ENCODE data around the gene BTBD3.

The BTBD3 gene

GRCh38 chr20:11965602-11966001 is 47.9 kb downstream of the BTBD3 start:
- Histone ChIP-seq H3K4me2 (ENCODE audit: low read length) (no peak overlapping the region), H4K8ac (ENCODE audit: low read depth, low read length) (no peak overlapping the region), H3K27ac (ENCODE audit: low read depth, low read length) (no peak overlapping the region), H3K14ac (ENCODE audit: low read length) (no peak overlapping the region), H3K23ac (ENCODE audit: low read length) (no peak overlapping the region), H3K4ac (ENCODE audit: low read depth, low read length) (no peak overlapping the region), H3K18ac (ENCODE audit: low read length) (no peak overlapping the region), H3K27me3 (ENCODE audit: insufficient read depth, low read length) (no peaks in the 10 kb centered on the region), H3K79me1 (ENCODE audit: low read length) (no peaks in the 10 kb centered on the region), H3K9ac (ENCODE audit: low read length) (no peak overlapping the region), H4K12ac (ENCODE audit: low read depth, low read length) (no peak overlapping the region), H3K79me2 (ENCODE audit: control insufficient read depth, insufficient read depth, low read length, poor library complexity) (no peaks in the 10 kb centered on the region), H2BK12ac (ENCODE audit: low read length) (no peak overlapping the region), H3K9me3 (ENCODE audit: insufficient read depth, low read depth, low read length) (no peaks in the 10 kb centered on the region), H2AFZ (ENCODE audit: insufficient read depth, low read length, poor library complexity) (no peak overlapping the region), H3K4me1 (ENCODE audit: control insufficient read depth in 1 of 2, insufficient read depth in 2 of 2, low read length in 2 of 2) (no peaks in the 10 kb centered on the region), H2BK120ac (ENCODE audit: insufficient read depth, low read length, poor library complexity) (no peak overlapping the region), H3K36me3 (ENCODE audit: control insufficient read depth in 1 of 2, insufficient read depth in 2 of 2, low read length in 2 of 2) (no peaks in the 10 kb centered on the region), H4K91ac (ENCODE audit: low read depth, low read length) (no peak overlapping the region), H2AK5ac (ENCODE audit: low read length) (no peak overlapping the region), H2BK5ac (ENCODE audit: low read depth, low read length, poor library complexity) (no peak overlapping the region), H3K4me3 (ENCODE audit: low read depth, low read length) (no peak overlapping the region)
- no peak for DNase-seq
- WGBS (ENCODE audit: extremely low coverage, insufficient coverage, insufficient read length) = no CpG with 5 or more reads among the region's 1 CpG

- Histone ChIP-seq H3K9ac (ENCODE audit: low read length) (no peak overlapping the region), H3K4me1 (ENCODE audit: control insufficient read depth in 1 of 2, insufficient read depth in 2 of 2, low read length in 2 of 2) (no peaks in the 10 kb centered on the region), H2BK5ac (ENCODE audit: low read depth, low read length, poor library complexity) (no peak overlapping the region), H4K91ac (ENCODE audit: low read depth, low read length) (no peak overlapping the region), H3K4ac (ENCODE audit: low read depth, low read length) (no peak overlapping the region), H2BK120ac (ENCODE audit: insufficient read depth, low read length, poor library complexity) (no peak overlapping the region), H2AK5ac (ENCODE audit: low read length) (no peak overlapping the region), H3K4me2 (ENCODE audit: low read length) (no peak overlapping the region), H3K14ac (ENCODE audit: low read length) (no peak overlapping the region), H4K12ac (ENCODE audit: low read depth, low read length) (no peak overlapping the region), H3K9me3 (ENCODE audit: insufficient read depth, low read depth, low read length) (no peaks in the 10 kb centered on the region), H3K23ac (ENCODE audit: low read length) (no peak overlapping the region), H3K27me3 (ENCODE audit: insufficient read depth, low read length) (no peaks in the 10 kb centered on the region), H3K4me3 (ENCODE audit: low read depth, low read length) (no peak overlapping the region), H4K8ac (ENCODE audit: low read depth, low read length) (no peak overlapping the region), H2BK12ac (ENCODE audit: low read length) (no peak overlapping the region), H3K18ac (ENCODE audit: low read length) (no peak overlapping the region), H3K79me1 (ENCODE audit: low read length) (no peaks in the 10 kb centered on the region), H3K79me2 (ENCODE audit: control insufficient read depth, insufficient read depth, low read length, poor library complexity) (no peaks in the 10 kb centered on the region), H2AFZ (ENCODE audit: insufficient read depth, low read length, poor library complexity) (no peak overlapping the region), H3K36me3 (ENCODE audit: control insufficient read depth in 1 of 2, insufficient read depth in 2 of 2, low read length in 2 of 2) (no peaks in the 10 kb centered on the region), H3K27ac (ENCODE audit: low read depth, low read length) (no peak overlapping the region)
- no CpG with 5 or more reads among the region's 3 CpGs for WGBS (ENCODE audit: extremely low coverage, insufficient coverage, insufficient read length)
- no peak for DNase-seq
Observed at GRCh38 chr20:11966186-11966585, 48.5 kb downstream of the BTBD3 start.

- H4K8ac ChIP-seq (ENCODE audit: low read depth, low read length) = no peak overlapping the region
- no peaks in the 10 kb centered on the region for H3K4me1 ChIP-seq (ENCODE audit: control insufficient read depth in 1 of 2, insufficient read depth in 2 of 2, low read length in 2 of 2)
- H3K79me1 ChIP-seq (ENCODE audit: low read length) = no peaks in the 10 kb centered on the region
- no peaks in the 10 kb centered on the region for H3K36me3 ChIP-seq (ENCODE audit: control insufficient read depth in 1 of 2, insufficient read depth in 2 of 2, low read length in 2 of 2)
- H3K9ac ChIP-seq (ENCODE audit: low read length) = no peak overlapping the region
- H2BK5ac ChIP-seq (ENCODE audit: low read depth, low read length, poor library complexity) = no peak overlapping the region
- no peak overlapping the region for H3K14ac ChIP-seq (ENCODE audit: low read length)
- H3K4me2 ChIP-seq (ENCODE audit: low read length) = no peak overlapping the region
- no peak overlapping the region for H3K18ac ChIP-seq (ENCODE audit: low read length)
- no peak overlapping the region for H3K4me3 ChIP-seq (ENCODE audit: low read depth, low read length)
- peak; percentile 37 to 75 for DNase-seq
- no peak overlapping the region for H4K12ac ChIP-seq (ENCODE audit: low read depth, low read length)
- H2AFZ ChIP-seq (ENCODE audit: insufficient read depth, low read length, poor library complexity) = no peak overlapping the region
- H3K4ac ChIP-seq (ENCODE audit: low read depth, low read length) = no peak overlapping the region
- H4K91ac ChIP-seq (ENCODE audit: low read depth, low read length) = no peak overlapping the region
- no peak overlapping the region for H3K23ac ChIP-seq (ENCODE audit: low read length)
- no CpG with 5 or more reads among the region's 3 CpGs for WGBS (ENCODE audit: extremely low coverage, insufficient coverage, insufficient read length)
- no peak overlapping the region for H2BK12ac ChIP-seq (ENCODE audit: low read length)
- no peak overlapping the region for H3K27ac ChIP-seq (ENCODE audit: low read depth, low read length)
- H3K9me3 ChIP-seq (ENCODE audit: insufficient read depth, low read depth, low read length) = no peaks in the 10 kb centered on the region
- no peak overlapping the region for H2AK5ac ChIP-seq (ENCODE audit: low read length)
- H3K27me3 ChIP-seq (ENCODE audit: insufficient read depth, low read length) = no peaks in the 10 kb centered on the region
- no peaks in the 10 kb centered on the region for H3K79me2 ChIP-seq (ENCODE audit: control insufficient read depth, insufficient read depth, low read length, poor library complexity)
- no peak overlapping the region for H2BK120ac ChIP-seq (ENCODE audit: insufficient read depth, low read length, poor library complexity)
Observed at GRCh38 chr20:11970243-11970836, 52.6 kb downstream of the BTBD3 start.

GRCh38 chr20:11972478-11972877 is 54.8 kb downstream of the BTBD3 start:
- WGBS (ENCODE audit: extremely low coverage, insufficient coverage, insufficient read length) = no CpG with 5 or more reads among the region's 2 CpGs
- no peaks in the 10 kb centered on the region for H3K79me1 ChIP-seq (ENCODE audit: low read length)
- no peak overlapping the region for H2AFZ ChIP-seq (ENCODE audit: insufficient read depth, low read length, poor library complexity)
- no peak overlapping the region for H3K14ac ChIP-seq (ENCODE audit: low read length)
- no peak overlapping the region for H2BK5ac ChIP-seq (ENCODE audit: low read depth, low read length, poor library complexity)
- no peaks in the 10 kb centered on the region for H3K4me1 ChIP-seq (ENCODE audit: control insufficient read depth in 1 of 2, insufficient read depth in 2 of 2, low read length in 2 of 2)
- H3K79me2 ChIP-seq (ENCODE audit: control insufficient read depth, insufficient read depth, low read length, poor library complexity) = no peaks in the 10 kb centered on the region
- H3K27me3 ChIP-seq (ENCODE audit: insufficient read depth, low read length) = no peaks in the 10 kb centered on the region
- H2BK12ac ChIP-seq (ENCODE audit: low read length) = no peak overlapping the region
- no peak overlapping the region for H2BK120ac ChIP-seq (ENCODE audit: insufficient read depth, low read length, poor library complexity)
- no peak overlapping the region for H4K8ac ChIP-seq (ENCODE audit: low read depth, low read length)
- no peaks in the 10 kb centered on the region for H3K36me3 ChIP-seq (ENCODE audit: control insufficient read depth in 1 of 2, insufficient read depth in 2 of 2, low read length in 2 of 2)
- no peak overlapping the region for H2AK5ac ChIP-seq (ENCODE audit: low read length)
- H3K9ac ChIP-seq (ENCODE audit: low read length) = no peak overlapping the region
- no peak overlapping the region for H3K4me2 ChIP-seq (ENCODE audit: low read length)
- no peak overlapping the region for H4K12ac ChIP-seq (ENCODE audit: low read depth, low read length)
- H3K27ac ChIP-seq (ENCODE audit: low read depth, low read length) = no peak overlapping the region
- H3K23ac ChIP-seq (ENCODE audit: low read length) = no peak overlapping the region
- no peaks in the 10 kb centered on the region for H3K9me3 ChIP-seq (ENCODE audit: insufficient read depth, low read depth, low read length)
- no peak overlapping the region for H3K18ac ChIP-seq (ENCODE audit: low read length)
- no peak overlapping the region for H3K4me3 ChIP-seq (ENCODE audit: low read depth, low read length)
- no peak for DNase-seq
- no peak overlapping the region for H4K91ac ChIP-seq (ENCODE audit: low read depth, low read length)
- no peak overlapping the region for H3K4ac ChIP-seq (ENCODE audit: low read depth, low read length)

All from trophoblast cell (in vitro differentiated cells and primary cell).